Caco-2 (cell line): ENCODE data around the gene SLC16A10. TPM values are rescaled to one million over a fixed set of nuclear protein-coding genes. Genes with fewer than 3 reads are reported as not detected.
A peak's percentile ranks its signal among the peaks of the same experiment; 100 is the strongest.
"Not testable (repeated sequence)": the region's sequence is repeated elsewhere in the genome, so short reads cannot be mapped to it uniquely, and the experiment has no call there.

Experiments
- BruUV-seq: library from RNA; stranded (reverse); fragments of 400-500 nt; replicated peaks from 2 replicates; lab custom pipeline; 2021; lab: Mats Ljungman, UMichigan
- CTCF ChIA-PET: fragments of 300-600 bp; sonication (Branson Sonifier 250); formaldehyde crosslinking; loops from one replicate; lab custom pipeline; 2022; ENCODE audit warnings: antibody characterized with exemption; lab: Charles Lee
- POLR2A ChIA-PET: fragments of 300-600 bp; sonication (Branson Sonifier 250); formaldehyde crosslinking; loops from one replicate; lab custom pipeline; 2022; ENCODE audit warnings: antibody characterized with exemption; lab: Charles Lee
- DNase-seq, 2 experiments: peaks; one replicate each; pipeline versions ENCODE4 v3.0.0 to v3.0.0-alpha.2; 2020 to 2022
- H3K27me3 ChIP-seq: replicated peaks from 2 replicates; pipeline ENCODE4 v1.6.0; 2011; ENCODE audit warnings: low read length; ENCODE audit not compliant: control insufficient read depth, insufficient read depth
- H3K36me3 ChIP-seq: 2 replicates; pipeline ENCODE4 v1.5.1; 2011; ENCODE audit warnings: low read length; ENCODE audit not compliant: control insufficient read depth, insufficient read depth
- H3K4me1 ChIP-seq: fragments of 250-450 bp; sonication (Bioruptor Pico); 2 replicates; pipeline ENCODE4 v1.5.1; 2020; ENCODE audit warnings: mild to moderate bottlenecking
- H3K4me3 ChIP-seq: 2 replicates; pipeline ENCODE4 v1.5.1; 2011; ENCODE audit warnings: low read depth, mild to moderate bottlenecking, control low read depth, low read length
- H3K9me3 ChIP-seq: fragments of 250-450 bp; sonication (Bioruptor Pico); 2 replicates; pipeline ENCODE4 v1.5.1; 2020; ENCODE audit warnings: mild to moderate bottlenecking, moderate library complexity
- H3K27ac Mint-ChIP-seq: one replicate; pipeline ENCODE4 v1.8.0; 2022; ENCODE audit warnings: mixed read lengths; ENCODE audit not compliant: unreplicated experiment
- H3K27me3 Mint-ChIP-seq: one replicate; pipeline ENCODE4 v1.8.0; 2022; ENCODE audit warnings: mixed read lengths; ENCODE audit not compliant: insufficient read depth, unreplicated experiment
- H3K36me3 Mint-ChIP-seq: one replicate; pipeline ENCODE4 v1.8.0; 2022; ENCODE audit warnings: mild to moderate bottlenecking, mixed read lengths; ENCODE audit not compliant: insufficient read depth, unreplicated experiment
- H3K4me1 Mint-ChIP-seq: one replicate; pipeline ENCODE4 v1.8.0; 2022; ENCODE audit warnings: low read depth, mixed read lengths; ENCODE audit not compliant: unreplicated experiment
- H3K4me3 Mint-ChIP-seq: one replicate; pipeline ENCODE4 v1.8.0; 2022; ENCODE audit warnings: mild to moderate bottlenecking, moderate library complexity, mixed read lengths; ENCODE audit not compliant: unreplicated experiment
- H3K9me3 Mint-ChIP-seq: one replicate; pipeline ENCODE4 v1.8.0; 2022; ENCODE audit warnings: mixed read lengths; ENCODE audit not compliant: unreplicated experiment
- intact Hi-C: fragments of 100-400 bp; cut with micrococcal nuclease; formaldehyde crosslinking; loops from one replicate; pipeline ENCODE4 v1.10.0; 2022; ENCODE audit not compliant: unreplicated experiment
- total RNA-seq: library from RNA; stranded (reverse); gene quantifications from 2 replicates; pipeline ENCODE4 v1.2.3, GENCODE V29; 2022
- TF ChIP-seq, protein P1 (sequence below), 2 experiments: fragments of 200-600 bp in 1 of 2; IDR thresholded peaks; 1 replicate in 1 of 2; 2 replicates in 1 of 2; pipeline versions ENCODE4 v1.5.1 to v1.8.0; 2011 to 2022; ENCODE audit warnings: antibody characterized with exemption in 1 of 2, control low read depth in 1 of 2, inconsistent platforms in 1 of 2, low read depth in 1 of 2, low read length in 1 of 2, mild to moderate bottlenecking in 1 of 2, moderate library complexity in 1 of 2; ENCODE audit not compliant: insufficient read depth in 1 of 2, severe bottlenecking in 1 of 2, unreplicated experiment in 1 of 2

Gene SLC16A10
- total RNA-seq, 1 experiment from 2014 or later: 14.2 TPM

DNA sequence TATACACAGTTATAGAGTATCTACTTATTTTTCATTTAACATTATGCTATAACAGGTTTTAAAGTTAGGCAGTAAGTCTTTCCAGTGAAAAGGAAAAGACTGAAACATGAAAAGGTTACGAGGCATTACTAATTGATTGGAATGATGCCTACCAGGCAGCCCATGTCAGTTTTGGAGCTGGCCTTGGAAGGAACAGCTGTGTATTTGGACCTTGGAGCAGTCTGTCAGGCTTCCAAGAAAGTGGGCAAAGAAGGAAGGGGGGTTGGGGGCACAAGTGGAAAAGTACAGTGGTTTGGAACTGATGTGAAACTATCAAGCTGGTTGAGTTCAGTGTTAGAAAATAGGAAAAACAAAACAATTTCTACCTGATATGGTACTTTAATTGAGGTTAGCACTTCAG lies 41.7 kb downstream of the SLC16A10 start:
- POLR2A ChIA-PET: no interaction called here
- Histone ChIP-seq H3K9me3 (no peaks in the 10 kb centered on the region), H3K27me3 (no peaks in the 10 kb centered on the region), H3K36me3 (no peaks in the 10 kb centered on the region), H3K4me3 (no peak overlapping the region), H3K4me1 (peaks cover 7% of the 10 kb centered on the region; the same call in 1 of the 2 replicates)
- intact Hi-C loops: no loop called here
- TF ChIP-seq, protein P1, sequence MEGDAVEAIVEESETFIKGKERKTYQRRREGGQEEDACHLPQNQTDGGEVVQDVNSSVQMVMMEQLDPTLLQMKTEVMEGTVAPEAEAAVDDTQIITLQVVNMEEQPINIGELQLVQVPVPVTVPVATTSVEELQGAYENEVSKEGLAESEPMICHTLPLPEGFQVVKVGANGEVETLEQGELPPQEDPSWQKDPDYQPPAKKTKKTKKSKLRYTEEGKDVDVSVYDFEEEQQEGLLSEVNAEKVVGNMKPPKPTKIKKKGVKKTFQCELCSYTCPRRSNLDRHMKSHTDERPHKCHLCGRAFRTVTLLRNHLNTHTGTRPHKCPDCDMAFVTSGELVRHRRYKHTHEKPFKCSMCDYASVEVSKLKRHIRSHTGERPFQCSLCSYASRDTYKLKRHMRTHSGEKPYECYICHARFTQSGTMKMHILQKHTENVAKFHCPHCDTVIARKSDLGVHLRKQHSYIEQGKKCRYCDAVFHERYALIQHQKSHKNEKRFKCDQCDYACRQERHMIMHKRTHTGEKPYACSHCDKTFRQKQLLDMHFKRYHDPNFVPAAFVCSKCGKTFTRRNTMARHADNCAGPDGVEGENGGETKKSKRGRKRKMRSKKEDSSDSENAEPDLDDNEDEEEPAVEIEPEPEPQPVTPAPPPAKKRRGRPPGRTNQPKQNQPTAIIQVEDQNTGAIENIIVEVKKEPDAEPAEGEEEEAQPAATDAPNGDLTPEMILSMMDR (IDR thresholded peaks at IDR 0.05; ENCODE audit: insufficient read depth in 1 of 2, low read depth in 1 of 2, low read length in 1 of 2, severe bottlenecking in 1 of 2, unreplicated experiment in 1 of 2): no peak
- no peak for DNase-seq
- no peaks in the 10 kb centered on the region for H3K9me3 Mint-ChIP-seq
- no peaks in the 10 kb centered on the region for H3K36me3 Mint-ChIP-seq
- peaks cover 9% of the 10 kb centered on the region for H3K4me1 Mint-ChIP-seq
- H3K27ac Mint-ChIP-seq: no peak overlapping the region
- BruUV-seq: no TSS peak
- H3K4me3 Mint-ChIP-seq: no peak overlapping the region
- CTCF ChIA-PET: no interaction called here
- H3K27me3 Mint-ChIP-seq: no peaks in the 10 kb centered on the region

DNA sequence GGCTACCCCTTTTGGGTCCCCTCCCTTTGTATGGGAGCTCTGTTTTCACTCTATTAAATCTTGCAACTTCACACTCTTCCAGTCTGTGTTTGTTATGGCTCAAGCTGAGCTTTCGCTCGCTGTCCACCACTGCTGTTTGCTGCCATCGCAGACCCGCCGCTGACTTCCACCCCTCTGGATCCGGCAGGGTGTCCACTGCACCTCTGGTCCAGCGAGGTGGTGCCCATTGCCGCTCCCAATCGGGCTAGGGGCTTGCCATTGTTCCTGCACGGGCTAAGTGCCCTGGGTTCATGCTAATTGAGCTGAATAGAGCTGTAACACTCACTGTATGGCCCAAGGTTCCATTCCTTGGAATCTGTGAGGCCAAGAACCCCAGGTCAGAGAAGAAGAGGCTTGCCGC lies 43.7 kb downstream of the SLC16A10 start:
- H3K27me3 ChIP-seq, H3K27ac Mint-ChIP-seq, DNase-seq, H3K9me3 Mint-ChIP-seq, H3K9me3 ChIP-seq, BruUV-seq, POLR2A ChIA-PET, H3K4me3 ChIP-seq, H3K4me1 ChIP-seq, H3K36me3 ChIP-seq, H3K4me3 Mint-ChIP-seq, CTCF ChIA-PET, H3K36me3 Mint-ChIP-seq, H3K27me3 Mint-ChIP-seq: not testable (repeated sequence)
- intact Hi-C loops: loop anchor here (5.0 kb wide), 1 partner anchor 44 kb away; the partner anchor contains the start of gene SLC16A10
- peaks cover 11% of the 10 kb centered on the region for H3K4me1 Mint-ChIP-seq

DNA sequence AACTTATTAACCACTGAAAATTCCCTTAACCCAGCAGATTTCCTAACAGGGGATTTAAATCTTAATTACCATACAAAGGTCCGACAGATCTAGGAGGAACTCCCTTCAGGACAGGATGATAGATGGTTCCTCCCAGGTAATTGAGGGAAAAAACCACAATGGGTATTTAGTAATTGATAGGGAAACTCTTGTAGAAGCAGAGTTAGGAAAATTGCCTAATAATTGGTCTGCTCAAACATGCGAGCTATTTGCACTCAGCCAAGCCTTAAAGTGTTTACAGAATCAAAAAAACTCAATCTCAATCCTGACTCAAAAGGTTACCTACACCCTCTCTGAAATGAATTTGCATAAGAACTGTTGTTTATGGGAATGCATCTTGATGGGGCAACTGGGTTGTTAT lies 45.4 kb downstream of the SLC16A10 start:
- H3K4me3 ChIP-seq, H3K9me3 Mint-ChIP-seq, H3K27me3 ChIP-seq, H3K27me3 Mint-ChIP-seq, H3K4me1 ChIP-seq, CTCF ChIA-PET, H3K27ac Mint-ChIP-seq, H3K36me3 Mint-ChIP-seq, H3K36me3 ChIP-seq, H3K9me3 ChIP-seq, POLR2A ChIA-PET, H3K4me3 Mint-ChIP-seq, BruUV-seq: not testable (repeated sequence)
- peaks cover 11% of the 10 kb centered on the region for H3K4me1 Mint-ChIP-seq
- peak in 1 of 2 experiments; percentile 22 for DNase-seq
- intact Hi-C loops: loop anchor here (5.0 kb wide), 1 partner anchor 45 kb away; the partner anchor contains the start of gene SLC16A10

DNA sequence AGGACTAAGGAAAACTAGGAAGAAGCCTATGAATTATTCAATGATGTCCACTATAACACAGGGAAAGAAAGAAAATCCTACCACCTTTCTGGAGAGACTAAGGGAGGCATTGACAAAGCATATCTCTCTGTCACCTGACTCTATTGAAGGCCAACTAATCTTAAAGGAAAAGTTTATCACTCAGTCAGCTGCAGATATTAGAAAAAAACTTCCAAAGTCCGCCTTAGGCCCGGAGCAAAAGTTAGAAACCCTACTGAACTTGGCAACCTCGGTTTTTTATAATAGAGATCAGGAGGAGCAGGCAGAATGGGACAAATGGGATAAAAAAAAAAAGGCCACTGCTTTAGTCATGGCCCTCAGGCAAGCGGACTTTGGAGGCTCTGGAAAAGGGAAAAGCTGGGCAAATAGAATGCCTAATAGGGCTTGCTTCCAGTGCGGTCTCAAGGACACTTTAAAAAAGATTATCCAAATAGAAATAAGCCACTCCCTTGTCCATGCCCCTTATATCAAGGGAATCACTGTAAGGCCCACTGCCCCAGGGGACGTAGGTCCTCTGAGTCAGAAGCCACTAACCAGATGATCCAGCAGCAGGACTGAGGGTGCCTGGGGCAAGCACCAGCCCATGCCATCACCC lies 47.0 kb downstream of the SLC16A10 start:
- BruUV-seq, H3K9me3 Mint-ChIP-seq, POLR2A ChIA-PET, H3K4me3 Mint-ChIP-seq, H3K4me3 ChIP-seq, H3K36me3 Mint-ChIP-seq, CTCF ChIA-PET, H3K27me3 Mint-ChIP-seq, H3K4me1 ChIP-seq, H3K27ac Mint-ChIP-seq, H3K27me3 ChIP-seq, H3K36me3 ChIP-seq, H3K9me3 ChIP-seq: not testable (repeated sequence)
- DNase-seq: peak in 1 of 2 experiments; percentile 39
- peaks cover 17% of the 10 kb centered on the region for H3K4me1 Mint-ChIP-seq
- intact Hi-C loops: loop anchor here (5.0 kb wide), 1 partner anchor 47 kb away; the partner anchor contains the start of gene SLC16A10

DNA sequence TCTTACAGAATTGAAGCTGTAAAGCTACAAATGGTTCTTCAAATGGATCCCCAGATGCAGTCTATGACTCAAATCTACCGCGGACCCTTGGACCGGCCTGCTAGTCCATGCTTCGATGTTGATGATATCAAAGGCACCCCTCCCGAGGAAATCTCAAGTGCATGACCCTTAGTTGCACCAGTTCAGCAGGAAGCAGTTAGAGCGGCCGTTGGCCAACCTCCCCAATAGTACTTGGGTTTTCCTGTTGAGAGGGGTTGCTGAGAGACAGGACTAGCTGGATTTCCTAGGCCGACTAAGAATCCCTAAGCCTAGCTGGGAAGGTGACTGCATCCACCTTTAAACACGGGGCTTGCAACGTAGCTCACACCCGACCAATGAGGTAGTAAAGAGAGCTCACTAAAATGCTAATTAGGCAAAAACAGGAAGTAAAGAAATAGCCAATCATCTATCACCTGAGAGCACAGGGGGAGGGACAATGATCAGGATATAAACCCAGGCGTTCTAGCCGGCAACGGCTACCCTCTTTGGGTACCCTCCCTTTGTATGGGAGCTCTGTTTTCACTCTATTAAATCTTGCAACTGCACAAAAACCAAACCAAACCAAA lies 50.3 kb downstream of the SLC16A10 start:
- intact Hi-C loops, H3K36me3 ChIP-seq, H3K27ac Mint-ChIP-seq, BruUV-seq, CTCF ChIA-PET, H3K27me3 Mint-ChIP-seq, H3K9me3 Mint-ChIP-seq, H3K9me3 ChIP-seq, H3K4me3 Mint-ChIP-seq, H3K4me1 ChIP-seq, H3K4me3 ChIP-seq, H3K36me3 Mint-ChIP-seq, H3K27me3 ChIP-seq, DNase-seq: not testable (repeated sequence)
- H3K4me1 Mint-ChIP-seq: peaks cover 13% of the 10 kb centered on the region
- POLR2A ChIA-PET: interaction anchor here (0.6 kb wide), 1 partner anchor 42 kb away, joined by 4 read pairs; no protein-coding TSS in a partner anchor
